ENCODE data around the gene KANSL3.
"Not testable (repeated sequence)": the region's sequence is repeated elsewhere in the genome, so short reads cannot be mapped to it uniquely, and the experiment has no call there.

KANSL3 gene

DNA sequence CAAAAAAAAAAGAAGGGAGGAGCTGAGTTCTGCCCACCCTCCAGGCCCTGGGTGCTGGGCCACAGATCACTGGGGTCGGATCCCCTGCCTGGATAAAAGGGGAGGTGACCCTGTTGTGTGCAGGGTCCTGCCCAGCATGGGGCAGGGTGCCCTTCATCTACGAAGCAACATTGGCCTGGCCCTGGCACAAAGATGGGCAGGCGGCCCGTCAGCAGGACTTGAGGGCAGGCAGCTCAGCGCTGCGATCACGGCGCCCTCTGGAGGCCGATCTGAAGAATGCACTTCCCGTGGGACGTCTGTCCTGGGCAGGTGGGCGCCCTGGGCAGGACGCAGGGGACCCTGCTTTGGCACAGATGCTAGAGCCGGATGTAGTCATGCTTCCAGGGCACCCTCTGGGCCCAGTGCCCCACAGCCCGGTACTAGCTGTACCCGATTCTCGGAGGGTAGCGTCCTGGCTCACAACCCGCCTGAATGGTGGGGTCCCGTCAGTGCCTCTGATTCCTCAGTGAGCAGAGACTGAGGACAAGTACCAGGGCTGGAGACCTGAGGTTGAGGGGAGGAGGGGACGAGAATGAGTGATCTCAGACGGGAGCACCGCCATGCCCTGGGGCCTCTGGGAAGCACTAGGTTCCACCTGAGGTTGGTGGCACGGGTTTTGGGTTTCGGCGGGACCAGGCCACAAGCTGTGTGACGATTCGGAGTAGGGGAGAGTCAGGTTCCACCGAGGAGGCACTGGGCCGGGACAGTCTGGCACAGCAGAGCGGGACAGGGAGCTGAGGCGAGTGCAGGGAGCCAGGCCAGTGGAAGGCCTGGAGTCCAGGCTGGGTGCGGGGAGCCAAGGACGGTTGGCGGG lies 83.6 kb downstream of the KANSL3 start:
- no peaks in the 10 kb centered on the region for H3K79me1 ChIP-seq (ENCODE audit: low read depth, low read length)
- no peak overlapping the region for H4K8ac ChIP-seq (ENCODE audit: low read depth, low read length)
- H2AFZ ChIP-seq (ENCODE audit: low read length): peak overlapping the region; percentile 79
- no CpG with 5 or more reads among the region's 35 CpGs for WGBS, 2 donors (ENCODE audit: extremely low coverage in 2 of 2, insufficient read length in 2 of 2, insufficient replicate concordance in 1 of 2)
- H3K36me3 ChIP-seq (replicated peaks in 1 of 2; ENCODE audit: control insufficient read depth in 2 of 2, insufficient read depth in 2 of 2, low read length in 2 of 2): peaks cover 0 to 7% of the 10 kb centered on the region in 2 donors
- H4K91ac ChIP-seq (ENCODE audit: low read depth, low read length, poor library complexity): no peak overlapping the region
- H2BK15ac ChIP-seq (ENCODE audit: low read length): no peak overlapping the region
- H3K4me1 ChIP-seq (ENCODE audit: control insufficient read depth in 2 of 2, insufficient read depth in 1 of 2, low read depth in 1 of 2, low read length in 2 of 2): no peaks in the 10 kb centered on the region
- H3K4ac ChIP-seq (ENCODE audit: low read length): no peak overlapping the region
- H3K14ac ChIP-seq (ENCODE audit: low read length): no peak overlapping the region
- peak; percentile 57 for DNase-seq (ENCODE audit: low spot score)
- H3K4me2 ChIP-seq (ENCODE audit: insufficient read depth, low read length, poor library complexity, severe bottlenecking): peak overlapping the region; percentile 32
- peak overlapping the region; percentile 49 for H2AK5ac ChIP-seq (ENCODE audit: low read depth, low read length)
- peak overlapping the region; percentile 4 for H3K23ac ChIP-seq (ENCODE audit: low read depth, low read length, poor library complexity)
- peak overlapping the region; percentile 67 for H3K18ac ChIP-seq (ENCODE audit: low read length)
- H3K27ac ChIP-seq (replicated peaks; ENCODE audit: low read length): no peak overlapping the region
- H2BK12ac ChIP-seq (ENCODE audit: low read length): no peak overlapping the region
- no peak overlapping the region for H3K4me3 ChIP-seq (ENCODE audit: low read length in 2 of 2)
- no peaks in the 10 kb centered on the region for H3K9me3 ChIP-seq (replicated peaks in 1 of 2; ENCODE audit: control insufficient read depth in 2 of 2, insufficient read depth in 1 of 2, low read depth in 1 of 2, low read length in 2 of 2)
- peaks cover 0 to 3% (median 0%) of the 10 kb centered on the region in 3 experiments for H3K27me3 ChIP-seq (ENCODE audit: control insufficient read depth in 3 of 3, insufficient read depth in 3 of 3, low read depth in 1 of 3, low read length in 3 of 3)
- H2BK120ac ChIP-seq (ENCODE audit: low read depth, low read length): peak overlapping the region; percentile 9
- no peak overlapping the region for H3K9ac ChIP-seq (ENCODE audit: low read depth, low read length, poor library complexity)
- H2BK5ac ChIP-seq (ENCODE audit: low read length): peak overlapping the region; percentile 21

DNA sequence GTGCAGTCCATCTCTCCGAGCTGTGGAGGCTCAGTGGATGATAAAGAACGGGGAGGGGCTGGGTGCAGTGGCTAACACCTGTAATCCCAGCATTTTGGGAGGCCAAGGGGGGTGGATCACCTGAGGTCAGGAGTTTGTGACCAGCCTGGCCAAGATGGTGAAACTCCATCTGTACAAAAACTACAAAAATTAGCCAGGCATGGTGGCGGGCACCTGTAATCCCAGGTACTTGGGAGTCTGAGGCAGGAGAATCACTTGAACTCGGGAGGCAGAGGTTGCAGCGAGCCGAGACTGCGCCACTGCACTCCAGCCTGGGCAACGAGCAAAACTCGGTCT lies 84.2 kb downstream of the KANSL3 start:
- Histone ChIP-seq H3K36me3 (replicated peaks in 1 of 2; ENCODE audit: control insufficient read depth in 2 of 2, insufficient read depth in 2 of 2, low read length in 2 of 2) (peaks cover 0 to 11% of the 10 kb centered on the region in 2 donors), H2BK5ac (ENCODE audit: low read length) (peak overlapping the region; percentile 24), H2AK5ac (ENCODE audit: low read depth, low read length) (peak overlapping the region; percentile 75), H2AFZ (ENCODE audit: low read length) (peak overlapping the region; percentile 79)
- H3K23ac ChIP-seq (ENCODE audit: low read depth, low read length, poor library complexity); H3K4me3 ChIP-seq (ENCODE audit: low read length in 2 of 2); H4K91ac ChIP-seq (ENCODE audit: low read depth, low read length, poor library complexity); H3K4me2 ChIP-seq (ENCODE audit: insufficient read depth, low read length, poor library complexity, severe bottlenecking); H3K4ac ChIP-seq (ENCODE audit: low read length); H3K4me1 ChIP-seq (ENCODE audit: control insufficient read depth in 2 of 2, insufficient read depth in 1 of 2, low read depth in 1 of 2, low read length in 2 of 2); H3K79me1 ChIP-seq (ENCODE audit: low read depth, low read length); H3K18ac ChIP-seq (ENCODE audit: low read length); H3K27ac ChIP-seq (replicated peaks; ENCODE audit: low read length); H3K27me3 ChIP-seq (ENCODE audit: control insufficient read depth in 3 of 3, insufficient read depth in 3 of 3, low read depth in 1 of 3, low read length in 3 of 3); H3K9me3 ChIP-seq (replicated peaks in 1 of 2; ENCODE audit: control insufficient read depth in 2 of 2, insufficient read depth in 1 of 2, low read depth in 1 of 2, low read length in 2 of 2); H2BK15ac ChIP-seq (ENCODE audit: low read length); H2BK120ac ChIP-seq (ENCODE audit: low read depth, low read length); H2BK12ac ChIP-seq (ENCODE audit: low read length); DNase-seq (ENCODE audit: low spot score); H3K14ac ChIP-seq (ENCODE audit: low read length); H3K9ac ChIP-seq (ENCODE audit: low read depth, low read length, poor library complexity); H4K8ac ChIP-seq (ENCODE audit: low read depth, low read length): not testable (repeated sequence)
- no CpG with 5 or more reads among the region's 9 CpGs for WGBS, 2 donors (ENCODE audit: extremely low coverage in 2 of 2, insufficient read length in 2 of 2, insufficient replicate concordance in 1 of 2)

DNA sequence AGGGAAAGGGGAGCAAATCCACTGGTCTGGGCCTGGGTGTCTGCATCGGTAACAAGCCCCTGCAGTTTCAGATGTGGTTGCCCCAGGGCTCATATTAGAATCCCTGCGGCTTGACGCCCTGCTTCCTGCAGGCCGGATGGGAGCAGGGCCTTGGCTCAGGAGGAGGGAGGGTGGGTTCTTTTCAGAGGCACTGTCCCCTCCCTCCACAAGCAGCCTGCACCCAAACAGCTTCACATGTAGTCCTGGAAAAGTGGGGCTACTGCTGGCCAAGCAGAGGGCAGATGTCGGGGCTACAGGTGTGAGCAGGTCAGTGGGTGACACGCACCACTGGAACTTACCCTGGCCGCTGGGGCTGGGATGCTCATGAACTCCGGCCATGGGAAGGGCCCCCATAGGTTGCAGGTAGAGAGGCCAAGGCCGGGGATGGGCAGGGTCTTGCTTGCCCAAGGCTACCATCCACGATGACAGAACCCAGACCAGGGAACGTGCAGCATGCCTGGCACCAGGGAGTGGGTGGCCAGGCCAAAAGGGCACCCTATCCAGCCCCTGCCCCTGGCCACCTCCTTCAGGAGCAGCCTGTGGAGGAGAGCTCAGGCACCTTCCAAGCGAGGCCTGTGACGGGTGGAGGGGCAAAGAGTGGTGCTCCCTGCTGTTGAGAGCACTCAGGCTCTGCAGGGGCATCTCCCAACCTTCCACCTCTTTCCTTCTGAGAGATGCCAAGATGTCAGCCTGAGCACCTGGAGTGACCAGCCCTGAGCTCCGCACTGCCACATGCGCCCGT lies 84.7 kb downstream of the KANSL3 start:
- no peak overlapping the region for H3K4me3 ChIP-seq (ENCODE audit: low read length in 2 of 2)
- H3K18ac ChIP-seq (ENCODE audit: low read length): no peak overlapping the region
- no peak overlapping the region for H2BK12ac ChIP-seq (ENCODE audit: low read length)
- no peak overlapping the region for H2BK120ac ChIP-seq (ENCODE audit: low read depth, low read length)
- H3K27me3 ChIP-seq (ENCODE audit: control insufficient read depth in 3 of 3, insufficient read depth in 3 of 3, low read depth in 1 of 3, low read length in 3 of 3): peaks cover 0 to 5% (median 0%) of the 10 kb centered on the region in 3 experiments
- H3K14ac ChIP-seq (ENCODE audit: low read length): no peak overlapping the region
- peaks cover 0 to 11% of the 10 kb centered on the region in 2 donors for H3K36me3 ChIP-seq (replicated peaks in 1 of 2; ENCODE audit: control insufficient read depth in 2 of 2, insufficient read depth in 2 of 2, low read length in 2 of 2)
- WGBS, 2 donors (ENCODE audit: extremely low coverage in 2 of 2, insufficient read length in 2 of 2, insufficient replicate concordance in 1 of 2): no CpG with 5 or more reads among the region's 16 CpGs
- DNase-seq (ENCODE audit: low spot score): no peak
- no peaks in the 10 kb centered on the region for H3K9me3 ChIP-seq (replicated peaks in 1 of 2; ENCODE audit: control insufficient read depth in 2 of 2, insufficient read depth in 1 of 2, low read depth in 1 of 2, low read length in 2 of 2)
- no peak overlapping the region for H4K91ac ChIP-seq (ENCODE audit: low read depth, low read length, poor library complexity)
- H2BK15ac ChIP-seq (ENCODE audit: low read length): no peak overlapping the region
- H2AFZ ChIP-seq (ENCODE audit: low read length): no peak overlapping the region
- no peak overlapping the region for H3K4ac ChIP-seq (ENCODE audit: low read length)
- no peak overlapping the region for H3K4me2 ChIP-seq (ENCODE audit: insufficient read depth, low read length, poor library complexity, severe bottlenecking)
- H3K23ac ChIP-seq (ENCODE audit: low read depth, low read length, poor library complexity): no peak overlapping the region
- peak overlapping the region; percentile 75 for H2AK5ac ChIP-seq (ENCODE audit: low read depth, low read length)
- H3K27ac ChIP-seq (replicated peaks; ENCODE audit: low read length): no peak overlapping the region
- no peak overlapping the region for H4K8ac ChIP-seq (ENCODE audit: low read depth, low read length)
- no peaks in the 10 kb centered on the region for H3K4me1 ChIP-seq (ENCODE audit: control insufficient read depth in 2 of 2, insufficient read depth in 1 of 2, low read depth in 1 of 2, low read length in 2 of 2)
- H3K79me1 ChIP-seq (ENCODE audit: low read depth, low read length): no peaks in the 10 kb centered on the region
- no peak overlapping the region for H3K9ac ChIP-seq (ENCODE audit: low read depth, low read length, poor library complexity)
- H2BK5ac ChIP-seq (ENCODE audit: low read length): peak overlapping the region; percentile 24

Measured in neuronal stem cell (in vitro differentiated cells).